HG03139 (cell line): ENCODE results near the gene PSTPIP2.

Source experiments
- ATAC-seq: cut with Tn5 transposase; IDR thresholded peaks from one replicate; pipeline ENCODE4 v1.9.1; 2021; ENCODE audit not compliant: unreplicated experiment

The PSTPIP2 gene

DNA sequence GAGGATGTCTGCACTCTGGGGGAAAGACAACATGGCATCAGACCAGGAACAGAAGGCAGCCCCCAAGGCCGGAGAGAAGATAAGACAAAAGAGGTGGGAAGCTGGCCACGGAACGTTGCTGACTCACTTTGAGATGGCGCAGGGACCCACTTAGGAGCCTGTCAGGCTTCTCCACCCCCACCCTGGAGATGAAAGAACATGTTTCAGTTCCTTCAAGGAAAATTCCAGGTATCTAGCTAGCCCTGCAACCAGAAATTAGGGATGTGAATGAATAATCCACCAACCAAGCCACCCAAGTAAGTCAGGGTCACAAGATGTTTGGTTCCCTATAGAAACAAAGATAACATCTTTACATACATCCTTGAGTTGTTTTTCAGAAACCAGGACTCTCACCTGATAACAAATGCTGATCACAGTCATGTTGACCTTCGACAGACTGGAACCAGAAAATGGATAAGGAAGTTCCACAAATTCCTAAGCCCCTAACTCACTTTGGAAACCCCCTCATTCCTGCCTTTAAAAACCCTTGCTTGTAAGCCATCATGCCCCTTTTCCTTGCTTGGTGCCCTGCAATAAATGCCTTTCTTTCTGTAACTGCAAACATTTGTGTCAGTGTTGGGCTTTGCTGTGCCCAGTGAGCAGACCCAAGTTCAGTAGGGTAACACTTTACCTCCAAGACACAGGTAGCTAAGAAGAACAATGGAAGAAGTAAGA lies 31.9 kb downstream of the PSTPIP2 start:
- no peak for ATAC-seq

GRCh38 chr18:46037512-46038305 lies 34.4 kb downstream of the PSTPIP2 start:
- no peak for ATAC-seq

DNA sequence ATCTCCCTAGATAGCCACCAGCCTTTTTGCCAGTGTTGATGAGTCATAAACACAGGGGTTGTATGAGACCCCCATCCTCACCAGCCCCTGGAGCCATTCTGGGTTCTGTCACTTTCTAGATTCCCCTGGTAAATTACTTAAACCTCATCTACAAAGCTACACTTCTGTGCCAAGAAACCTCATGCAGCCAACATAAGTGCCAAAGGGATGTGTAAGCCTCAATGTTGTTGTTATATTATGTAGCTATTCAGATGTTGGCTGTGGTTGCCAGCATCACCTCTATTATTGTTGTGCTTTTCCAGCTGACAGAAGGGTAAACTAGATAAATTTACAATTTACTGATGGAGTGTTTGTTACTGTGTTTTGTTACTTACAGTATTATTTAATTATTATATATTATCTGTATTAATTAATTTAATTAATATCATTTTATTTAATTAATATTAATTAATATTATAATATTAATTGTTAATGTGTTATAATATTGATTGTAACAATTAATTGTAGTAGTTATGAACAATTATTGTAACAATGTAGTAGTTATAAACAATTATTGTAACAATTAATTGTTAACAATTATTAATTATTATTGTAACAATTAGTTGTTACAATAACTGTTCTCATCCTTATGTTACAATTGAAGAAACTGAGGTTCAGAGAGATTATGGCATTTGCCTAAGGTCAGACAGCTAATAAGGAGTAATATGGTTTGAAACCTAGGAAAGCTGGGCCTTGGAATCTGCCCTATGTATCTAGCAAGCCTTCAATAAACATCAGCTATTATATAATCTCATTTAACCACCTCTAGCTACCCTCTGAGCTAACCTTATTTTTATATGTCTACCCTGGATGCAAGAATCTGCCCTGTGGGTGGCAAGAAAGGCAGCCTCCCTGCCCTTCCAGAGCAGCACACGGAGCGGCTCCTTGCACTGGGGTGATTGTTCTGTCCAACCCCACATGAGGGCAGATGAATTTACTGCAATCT lies 36.1 kb downstream of the PSTPIP2 start:
- no peak for ATAC-seq

DNA sequence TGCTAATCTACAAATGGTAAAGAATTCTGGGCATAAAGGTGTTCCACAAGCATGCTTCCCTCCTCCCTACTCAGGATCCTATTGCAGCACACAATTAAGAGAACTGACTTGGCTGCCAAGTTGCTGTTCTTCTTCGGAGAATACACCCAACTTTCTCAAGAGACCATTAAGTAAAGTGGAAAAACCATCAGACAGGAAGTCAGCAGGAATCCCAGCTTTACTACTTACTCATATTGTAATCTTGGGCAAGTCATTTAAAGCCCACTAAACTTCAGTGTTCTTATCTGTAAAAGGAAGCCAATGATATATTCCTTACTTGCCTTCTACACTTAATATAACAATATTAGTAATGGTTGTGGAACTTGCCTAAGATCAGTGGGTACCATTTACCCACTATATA lies 37.8 kb downstream of the PSTPIP2 start:
- ATAC-seq, result no peak

DNA sequence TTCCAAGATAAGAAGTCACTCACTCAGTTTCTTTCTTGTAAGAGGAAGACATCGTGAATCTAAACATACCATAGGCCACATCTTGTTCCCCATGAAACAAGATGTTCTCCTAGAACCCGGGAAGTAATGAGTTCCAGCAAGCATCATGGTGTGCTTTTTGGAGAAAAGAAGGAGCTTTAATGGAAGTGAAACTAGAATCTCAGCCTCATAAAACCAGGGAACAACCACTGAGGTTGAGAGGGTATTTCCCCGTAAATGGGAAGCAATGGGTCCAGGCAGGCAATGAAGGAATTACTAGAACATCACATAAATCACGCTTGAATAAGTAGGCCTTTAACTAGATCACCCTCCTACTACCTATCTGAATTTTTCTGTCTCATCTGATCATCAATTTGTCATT lies 40.3 kb downstream of the PSTPIP2 start:
- no peak for ATAC-seq

GRCh38 chr18:46028536-46028891 lies 43.5 kb downstream of the PSTPIP2 start:
- ATAC-seq, result no peak

GRCh38 chr18:46019936-46020335 lies 52.1 kb downstream of the PSTPIP2 start:
- ATAC-seq, result no peak

DNA sequence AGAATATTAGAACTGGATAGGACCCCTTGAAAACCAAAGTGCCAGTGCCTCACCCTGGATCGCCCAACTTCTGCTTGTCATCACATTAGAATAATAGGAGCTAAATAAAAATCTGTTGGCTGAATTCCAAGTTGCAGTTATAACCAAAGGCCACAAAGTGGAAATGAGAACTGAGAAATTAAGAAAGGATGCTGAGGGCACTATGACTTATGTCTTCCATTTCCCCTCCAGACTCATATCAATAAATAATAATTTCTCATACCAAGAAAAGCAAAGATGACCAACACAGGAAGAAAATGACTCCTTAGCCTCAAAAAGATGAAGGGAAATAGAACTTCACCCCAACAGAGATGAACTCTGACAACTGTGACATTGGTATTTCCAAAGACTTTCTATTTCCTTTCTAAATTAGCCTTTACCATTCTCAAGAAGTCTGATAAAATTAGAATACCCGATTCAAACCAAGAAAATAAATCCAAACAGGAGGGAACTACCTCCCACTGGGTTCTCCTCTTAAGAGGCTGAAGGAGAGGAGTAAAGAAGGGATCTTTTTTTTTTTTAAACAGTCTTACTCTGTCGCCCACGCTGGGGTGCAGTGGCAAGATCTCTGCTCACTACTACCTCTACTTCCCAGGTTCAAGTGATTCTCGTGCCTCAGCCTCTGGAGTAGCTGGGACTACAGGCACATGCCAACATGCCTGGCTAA lies 58.4 kb downstream of the PSTPIP2 start:
- no peak for ATAC-seq

- ATAC-seq, result no peak
These were observed 61.4 kb downstream of the PSTPIP2 start for GRCh38 chr18:46010676-46011075.

- ATAC-seq, result no peak
These were observed 62.0 kb downstream of the PSTPIP2 start for GRCh38 chr18:46010050-46010449.

- ATAC-seq, result no peak
These were observed 62.8 kb downstream of the PSTPIP2 start for GRCh38 chr18:46009125-46009840.

DNA sequence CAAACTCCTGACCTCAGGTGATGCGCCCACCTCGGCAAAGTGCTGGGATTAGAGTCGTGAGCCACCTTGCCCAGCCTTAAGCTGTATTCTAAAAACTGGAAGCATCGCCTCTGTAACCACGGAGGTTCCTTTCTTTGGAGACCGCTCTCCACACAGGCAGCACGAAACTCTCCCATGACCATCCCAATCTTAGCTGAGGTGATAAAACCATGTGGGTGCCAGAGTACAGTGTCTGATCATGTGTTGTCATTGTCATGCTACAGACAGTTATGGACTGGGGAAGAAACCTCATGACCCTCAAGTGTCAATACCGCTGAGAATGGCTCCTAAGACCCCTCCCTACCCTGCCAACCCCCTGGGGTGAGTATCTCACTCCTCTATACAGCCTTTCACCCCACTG lies 63.5 kb downstream of the PSTPIP2 start:
- no peak for ATAC-seq

DNA sequence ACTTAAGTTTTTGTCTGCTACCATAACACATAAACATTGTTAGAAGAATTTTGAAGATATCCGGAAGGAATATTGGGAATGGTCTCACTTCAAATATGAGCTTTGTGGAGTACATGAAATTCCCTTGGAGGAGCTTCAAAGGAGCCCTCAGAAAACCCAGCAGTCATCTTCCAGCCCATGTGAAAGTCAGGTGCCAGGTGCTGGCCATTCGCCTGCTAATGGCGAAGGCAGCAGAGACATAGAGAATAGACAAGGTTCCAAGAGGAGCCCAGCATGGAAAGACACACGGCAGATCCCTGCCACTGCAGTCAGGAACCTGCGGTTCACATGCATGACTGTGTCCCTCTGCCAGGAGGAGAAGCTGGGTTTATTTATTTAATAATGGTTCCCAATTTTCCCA lies 64.9 kb downstream of the PSTPIP2 start:
- no peak for ATAC-seq

DNA sequence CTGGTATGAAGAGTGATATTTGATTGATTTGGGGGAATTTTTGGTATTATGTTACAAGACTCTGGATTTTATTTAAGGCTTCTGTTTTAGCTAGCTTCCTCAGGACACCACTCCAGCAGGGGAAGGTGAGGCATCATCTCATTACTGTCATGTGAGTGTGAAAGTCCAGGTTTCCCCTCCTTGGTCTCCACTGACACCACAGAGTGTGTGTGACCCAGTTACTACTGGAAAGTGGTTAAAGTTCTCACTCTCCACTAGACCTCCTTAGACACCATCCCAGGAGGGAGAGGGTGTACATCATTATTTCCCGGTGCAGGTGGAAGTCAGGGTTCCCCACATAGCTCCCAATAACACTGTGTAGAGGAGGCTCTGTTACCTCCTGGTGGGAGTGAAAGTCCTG lies 69.1 kb downstream of the PSTPIP2 start:
- ATAC-seq, result no peak

GRCh38 chr18:46001892-46002291 lies 70.2 kb downstream of the PSTPIP2 start:
- ATAC-seq, result no peak

GRCh38 chr18:46001074-46001473 lies 71.0 kb downstream of the PSTPIP2 start:
- no peak for ATAC-seq

DNA sequence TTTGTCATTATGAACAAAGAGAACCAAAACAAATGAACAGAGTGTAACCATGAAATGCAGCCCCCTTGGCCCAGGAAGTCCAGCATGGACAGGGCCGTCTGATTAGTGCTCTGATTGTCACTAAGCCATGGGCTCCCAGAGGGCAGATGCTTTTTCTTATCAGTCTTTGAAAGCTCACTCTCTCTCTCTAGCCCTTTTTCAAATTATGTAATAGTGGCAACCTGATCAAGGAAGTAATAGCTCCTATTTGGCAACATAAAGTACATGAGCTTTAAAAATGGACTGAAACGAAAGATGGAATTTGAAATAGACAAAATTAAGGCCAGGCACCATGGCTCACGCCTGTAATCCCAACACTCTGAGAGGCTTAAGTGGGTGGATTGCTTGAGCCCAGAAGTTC lies 72.5 kb downstream of the PSTPIP2 start:
- no peak for ATAC-seq

- no peak for ATAC-seq
These were observed 73.8 kb downstream of the PSTPIP2 start for GRCh38 chr18:45998244-45998643.

DNA sequence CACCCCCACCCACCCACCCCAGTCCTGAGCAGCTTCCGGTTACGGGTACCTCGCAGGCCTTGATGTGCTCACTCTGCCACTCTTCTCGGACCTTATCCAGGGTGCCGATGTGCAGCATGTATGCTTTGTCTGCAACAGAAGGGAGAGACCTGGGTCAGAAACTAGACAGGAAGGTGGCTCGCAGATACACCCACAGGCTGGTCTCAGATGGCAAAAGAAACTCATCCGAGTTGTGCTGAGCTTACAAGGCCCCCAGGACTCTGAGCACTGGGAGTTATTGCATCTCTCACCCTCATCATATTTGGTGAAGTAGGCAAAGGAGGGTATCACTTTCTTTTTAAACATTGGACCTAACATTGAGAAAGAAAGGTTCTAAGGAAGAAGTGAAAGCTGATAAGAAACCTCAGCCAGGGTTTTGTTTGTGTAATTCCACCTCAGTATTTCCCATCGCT lies 74.3 kb downstream of the PSTPIP2 start:
- ATAC-seq, result no peak

GRCh38 chr18:45995461-45995860 lies 76.6 kb downstream of the PSTPIP2 start:
- no peak for ATAC-seq
